HG03457 (cell line): Measurements from ENCODE around the gene C16orf46.

Experiments
- ATAC-seq: cut with Tn5 transposase; IDR thresholded peaks from one replicate; pipeline ENCODE4 v1.9.1; 2021; ENCODE audit warnings: moderate number of reproducible peaks; ENCODE audit not compliant: unreplicated experiment

The C16orf46 gene

DNA sequence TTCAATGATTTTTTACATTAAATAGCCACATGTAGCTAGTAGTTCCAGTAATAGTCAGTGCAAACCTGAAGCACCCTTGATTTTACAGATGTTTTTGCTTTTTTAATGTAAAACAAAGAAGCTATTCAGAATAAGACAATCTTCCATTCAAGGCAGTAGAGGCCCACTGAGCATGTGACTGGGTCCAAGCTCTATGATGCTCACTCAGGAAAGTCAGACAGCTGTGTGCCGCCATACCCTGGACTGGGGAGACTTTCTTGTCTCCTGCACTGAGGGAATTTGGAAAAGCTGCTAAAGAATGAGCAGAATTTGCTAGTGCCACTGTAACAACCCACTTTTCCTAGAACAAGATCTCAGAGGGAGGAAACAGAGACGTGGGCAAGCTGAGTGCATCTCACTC lies 58.5 kb downstream of the C16orf46 start:
- ATAC-seq: no peak

DNA sequence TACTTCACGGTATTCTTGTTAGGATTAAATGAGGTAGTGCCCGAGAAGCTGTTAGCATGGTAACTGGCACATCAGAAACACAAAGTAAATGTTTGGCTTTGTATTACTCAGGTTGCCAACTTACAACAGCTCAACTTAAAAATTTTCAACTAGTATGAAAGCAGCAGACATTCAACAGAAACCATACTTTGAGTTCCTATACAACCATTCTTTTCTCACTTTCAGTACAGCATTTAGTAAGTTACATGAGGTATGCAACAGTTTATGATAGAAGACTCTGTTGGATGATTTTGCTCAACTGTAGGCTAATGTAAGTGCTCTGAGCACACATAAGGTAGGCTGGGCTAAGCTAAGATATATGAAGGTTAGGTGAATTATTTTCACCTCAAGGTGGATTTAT lies 62.4 kb downstream of the C16orf46 start:
- ATAC-seq: no peak

DNA sequence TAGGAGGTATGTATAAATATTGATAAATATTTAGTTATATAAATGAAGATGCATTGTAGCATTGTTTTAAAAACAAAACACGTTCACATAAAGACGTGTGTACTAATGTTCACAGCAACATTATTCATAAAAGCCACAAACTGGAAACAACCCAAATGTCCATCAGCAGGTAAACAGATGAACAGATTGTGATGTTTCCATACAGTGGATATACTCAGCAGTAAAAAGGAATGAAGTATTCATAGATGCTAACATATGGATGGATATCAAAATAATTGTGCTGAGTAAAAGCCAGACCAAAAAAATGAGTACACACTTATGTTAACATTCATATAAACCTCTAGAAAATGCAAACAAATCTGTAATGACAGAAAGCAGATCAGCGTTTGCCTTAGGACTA lies 64.1 kb downstream of the C16orf46 start:
- no peak for ATAC-seq
